ENCODE measurements around the gene TRAF5. TPM values are rescaled to one million over a fixed set of nuclear protein-coding genes. Genes with fewer than 3 reads are reported as not detected.
"Not testable (repeated sequence)": the region's sequence is repeated elsewhere in the genome, so short reads cannot be mapped to it uniquely, and the experiment has no call there.

The TRAF5 gene
- total RNA-seq, 2 donors from 2014 or later: 56.5 to 78.3 TPM

GRCh38 chr1:211348547-211348946, 21.9 kb downstream of the TRAF5 start:
- Histone ChIP-seq H3K36me3 (ENCODE audit: control insufficient read depth, insufficient read depth, low read length) (peaks cover 33% of the 10 kb centered on the region), H3K4me1 (ENCODE audit: control insufficient read depth, insufficient read depth, low read length) (peaks cover 6% of the 10 kb centered on the region), H3K4me3 (ENCODE audit: low read length) (no peak overlapping the region), H3K9ac (ENCODE audit: extremely low read depth, low read length, poor library complexity, severe bottlenecking) (no peak overlapping the region), H3K9me3 (ENCODE audit: control insufficient read depth, low read length) (peaks cover 22% of the 10 kb centered on the region), H3K27me3 (ENCODE audit: control insufficient read depth, insufficient read depth, low read length, poor library complexity, severe bottlenecking) (no peaks in the 10 kb centered on the region), H3K27ac (ENCODE audit: low read depth, low read length) (no peak overlapping the region)
- DNase-seq: no peak
- Mint-ChIP-seq H3K36me3 (ENCODE audit: low read depth) (peaks cover 39% of the 10 kb centered on the region), H3K4me3 (no peak overlapping the region), H3K27ac (no peak overlapping the region), H3K4me1 (peaks cover 17% of the 10 kb centered on the region), H3K27me3 (ENCODE audit: insufficient read depth) (no peaks in the 10 kb centered on the region), H3K9me3 (peaks cover 22% of the 10 kb centered on the region)
- no peak for TF ChIP-seq CTCF (conservative IDR thresholded peaks at IDR 0.05)

- Mint-ChIP-seq H3K4me3 (no peak overlapping the region), H3K27ac (no peak overlapping the region), H3K36me3 (ENCODE audit: low read depth) (peaks cover 45% of the 10 kb centered on the region), H3K9me3 (peaks cover 22% of the 10 kb centered on the region), H3K4me1 (peaks cover 12% of the 10 kb centered on the region), H3K27me3 (ENCODE audit: insufficient read depth) (no peaks in the 10 kb centered on the region)
- H3K4me1 ChIP-seq (ENCODE audit: control insufficient read depth, insufficient read depth, low read length): peaks cover 6% of the 10 kb centered on the region
- peaks cover 38% of the 10 kb centered on the region for H3K36me3 ChIP-seq (ENCODE audit: control insufficient read depth, insufficient read depth, low read length)
- H3K27me3 ChIP-seq (ENCODE audit: control insufficient read depth, insufficient read depth, low read length, poor library complexity, severe bottlenecking): no peaks in the 10 kb centered on the region
- H3K4me3 ChIP-seq (ENCODE audit: low read length): no peak overlapping the region
- 95 to 100% methylated on average over 2 of the region's 2 CpGs for WGBS, 2 experiments (ENCODE audit: insufficient coverage in 1 of 2, insufficient read length in 1 of 2)
- no peak overlapping the region for H3K27ac ChIP-seq (ENCODE audit: low read depth, low read length)
- peaks cover 22% of the 10 kb centered on the region for H3K9me3 ChIP-seq (ENCODE audit: control insufficient read depth, low read length)
- peak; percentile 11 for DNase-seq
- H3K9ac ChIP-seq (ENCODE audit: extremely low read depth, low read length, poor library complexity, severe bottlenecking): no peak overlapping the region
- TF ChIP-seq CTCF (conservative IDR thresholded peaks at IDR 0.05): no peak
Observed at GRCh38 chr1:211349741-211350140, 23.1 kb downstream of the TRAF5 start.

DNA sequence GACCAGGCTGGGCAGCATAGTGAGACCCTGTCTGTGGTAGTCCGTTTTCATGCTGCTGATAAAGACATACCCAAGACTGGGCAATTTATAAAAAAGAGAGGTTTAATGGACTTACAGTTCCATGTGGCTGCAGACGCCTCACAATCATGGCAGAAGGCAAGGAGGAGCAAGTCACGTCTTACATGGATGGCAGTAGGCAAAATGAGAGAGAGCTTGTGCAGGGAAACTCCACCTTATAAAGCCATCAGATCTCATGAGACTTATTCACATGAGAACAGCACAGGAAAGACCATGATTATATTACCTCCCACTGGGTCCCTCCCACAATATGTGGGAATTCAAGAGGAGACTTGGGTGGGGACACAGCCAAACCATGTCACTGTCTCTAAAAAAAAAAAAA, 25.4 kb downstream of the TRAF5 start:
- H3K9me3 ChIP-seq (ENCODE audit: control insufficient read depth, low read length): peaks cover 22% of the 10 kb centered on the region
- Mint-ChIP-seq H3K36me3 (ENCODE audit: low read depth) (peaks cover 59% of the 10 kb centered on the region), H3K9me3 (peaks cover 22% of the 10 kb centered on the region)
- H3K9ac ChIP-seq (ENCODE audit: extremely low read depth, low read length, poor library complexity, severe bottlenecking); H3K4me3 ChIP-seq (ENCODE audit: low read length); H3K4me1 ChIP-seq (ENCODE audit: control insufficient read depth, insufficient read depth, low read length); H3K27me3 ChIP-seq (ENCODE audit: control insufficient read depth, insufficient read depth, low read length, poor library complexity, severe bottlenecking); DNase-seq; H3K27ac Mint-ChIP-seq; H3K27me3 Mint-ChIP-seq (ENCODE audit: insufficient read depth); H3K4me1 Mint-ChIP-seq; H3K27ac ChIP-seq (ENCODE audit: low read depth, low read length); H3K4me3 Mint-ChIP-seq: not testable (repeated sequence)
- peaks cover 57% of the 10 kb centered on the region for H3K36me3 ChIP-seq (ENCODE audit: control insufficient read depth, insufficient read depth, low read length)
- 92 to 95% methylated on average over 3 of the region's 3 CpGs for WGBS, 2 experiments (ENCODE audit: insufficient coverage in 1 of 2, insufficient read length in 1 of 2)

- no peaks in the 10 kb centered on the region for H3K4me1 Mint-ChIP-seq
- no peak overlapping the region for H3K27ac Mint-ChIP-seq
- 93 to 100% methylated on average over 1 to 2 of the region's 2 CpGs for WGBS, 2 experiments (ENCODE audit: insufficient coverage in 1 of 2, insufficient read length in 1 of 2)
- DNase-seq: no peak
- Histone ChIP-seq H3K4me1 (ENCODE audit: control insufficient read depth, insufficient read depth, low read length) (no peaks in the 10 kb centered on the region), H3K36me3 (ENCODE audit: control insufficient read depth, insufficient read depth, low read length) (peaks cover 60% of the 10 kb centered on the region), H3K9ac (ENCODE audit: extremely low read depth, low read length, poor library complexity, severe bottlenecking) (no peak overlapping the region), H3K27me3 (ENCODE audit: control insufficient read depth, insufficient read depth, low read length, poor library complexity, severe bottlenecking) (no peaks in the 10 kb centered on the region), H3K9me3 (ENCODE audit: control insufficient read depth, low read length) (peaks cover 22% of the 10 kb centered on the region), H3K27ac (ENCODE audit: low read depth, low read length) (no peak overlapping the region), H3K4me3 (ENCODE audit: low read length) (no peak overlapping the region)
- no peaks in the 10 kb centered on the region for H3K27me3 Mint-ChIP-seq (ENCODE audit: insufficient read depth)
- H3K36me3 Mint-ChIP-seq (ENCODE audit: low read depth): peaks cover 63% of the 10 kb centered on the region
- no peak for TF ChIP-seq CTCF (conservative IDR thresholded peaks at IDR 0.05)
- peaks cover 22% of the 10 kb centered on the region for H3K9me3 Mint-ChIP-seq
- H3K4me3 Mint-ChIP-seq: no peak overlapping the region
Observed at GRCh38 chr1:211352465-211352864, 25.8 kb downstream of the TRAF5 start.
